SK-N-SH treated with all-trans-retinoic acid at 6 μM for 48 hours (cell line): Measurements from ENCODE around the gene CLECL1.
A peak's percentile ranks its signal among the peaks of the same experiment; 100 is the strongest.
"Not testable (repeated sequence)": the region's sequence is repeated elsewhere in the genome, so short reads cannot be mapped to it uniquely, and the experiment has no call there.

ENCODE experiments used
- ATAC-seq: fragments of 200-7000 bp; cut with Tn5 transposase; 3 replicates; pipeline ENCODE4 v1.9.1; 2020; ENCODE audit warnings: mild to moderate bottlenecking, moderate library complexity
- ARNTL ChIP-seq: fragments of 450-650 bp; formaldehyde crosslinking; IDR thresholded peaks from 2 replicates; pipeline ENCODE4 v1.5.0; 2020; ENCODE audit warnings: low read depth, mild to moderate bottlenecking, moderate library complexity, borderline replicate concordance
- BACH2 ChIP-seq: fragments of 250-450 bp; sonication (Bioruptor Pico); IDR thresholded peaks from 2 replicates; pipeline ENCODE4 v1.9.0; 2021; ENCODE audit warnings: mild to moderate bottlenecking, borderline replicate concordance
- CREB5 ChIP-seq: fragments of 250-450 bp; sonication (Bioruptor Pico); IDR thresholded peaks from 2 replicates; pipeline ENCODE4 v1.5.1; 2020; ENCODE audit warnings: low read depth, mild to moderate bottlenecking, moderate library complexity
- CSDC2 ChIP-seq: fragments of 250-450 bp; sonication (Bioruptor Pico); IDR thresholded peaks from 2 replicates; pipeline ENCODE4 v1.5.0; 2020; ENCODE audit warnings: mild to moderate bottlenecking, moderate library complexity
- CSRNP3 ChIP-seq: fragments of 250-450 bp; sonication (Bioruptor Pico); IDR thresholded peaks from 2 replicates; pipeline ENCODE4 v1.5.1; 2021; ENCODE audit warnings: mild to moderate bottlenecking, moderate library complexity
- ESRRG ChIP-seq: fragments of 250-450 bp; sonication (Bioruptor Pico); IDR thresholded peaks from 2 replicates; pipeline ENCODE4 v1.6.1; 2021; ENCODE audit warnings: mild to moderate bottlenecking
- GLIS3 ChIP-seq: fragments of 250-450 bp; sonication (Bioruptor Pico); IDR thresholded peaks from 2 replicates; pipeline ENCODE4 v1.5.0; 2020; ENCODE audit warnings: mild to moderate bottlenecking, moderate library complexity
- ISL1 ChIP-seq: fragments of 250-450 bp; sonication (Bioruptor Pico); IDR thresholded peaks from 2 replicates; pipeline ENCODE4 v2.1.2; 2022; ENCODE audit warnings: mild to moderate bottlenecking, moderate library complexity
- OSR1 ChIP-seq: fragments of 250-450 bp; sonication (Bioruptor Pico); IDR thresholded peaks from 2 replicates; pipeline ENCODE4 v1.8.0; 2022; ENCODE audit warnings: moderate library complexity, mild to moderate bottlenecking, inconsistent platforms
- PATZ1 ChIP-seq: fragments of 250-450 bp; sonication (Bioruptor Pico); IDR thresholded peaks from 2 replicates; pipeline ENCODE4 v1.8.0; 2020; ENCODE audit warnings: mild to moderate bottlenecking, moderate library complexity, borderline replicate concordance
- POU6F1 ChIP-seq: fragments of 250-450 bp; sonication (Bioruptor Pico); IDR thresholded peaks from 2 replicates; pipeline ENCODE4 v1.8.0; 2021; ENCODE audit warnings: low read depth, mild to moderate bottlenecking, moderate library complexity, borderline replicate concordance
- PPARA ChIP-seq: fragments of 250-450 bp; sonication (Bioruptor Pico); IDR thresholded peaks from 2 replicates; pipeline ENCODE4 v1.5.0; 2020; ENCODE audit warnings: mild to moderate bottlenecking, borderline replicate concordance
- RARB ChIP-seq: fragments of 250-450 bp; sonication (Bioruptor Pico); IDR thresholded peaks from 2 replicates; pipeline ENCODE4 v1.8.0; 2021; ENCODE audit warnings: mild to moderate bottlenecking, moderate library complexity
- TCF4 ChIP-seq: fragments of 250-450 bp; sonication (Bioruptor Pico); IDR thresholded peaks from 2 replicates; pipeline ENCODE4 v1.8.0; 2021; ENCODE audit warnings: mild to moderate bottlenecking, moderate library complexity, borderline replicate concordance
- TOX ChIP-seq: fragments of 250-450 bp; sonication (Bioruptor Pico); IDR thresholded peaks from 2 replicates; pipeline ENCODE4 v1.8.0; 2021; ENCODE audit warnings: mild to moderate bottlenecking, moderate library complexity, borderline replicate concordance
- TSHZ2 ChIP-seq: fragments of 250-450 bp; sonication (Bioruptor Pico); IDR thresholded peaks from 2 replicates; pipeline ENCODE4 v1.5.0; 2020; ENCODE audit warnings: mild to moderate bottlenecking, moderate library complexity
- ZC3H10 ChIP-seq: fragments of 250-450 bp; sonication (Bioruptor Pico); IDR thresholded peaks from 2 replicates; pipeline ENCODE4 v1.5.1; 2021; ENCODE audit warnings: mild to moderate bottlenecking, moderate library complexity
- ZFP3 ChIP-seq: fragments of 250-450 bp; sonication (Bioruptor Pico); IDR thresholded peaks from 2 replicates; pipeline ENCODE4 v1.5.0; 2020; ENCODE audit warnings: mild to moderate bottlenecking, moderate library complexity
- ZFP30 ChIP-seq: fragments of 450-650 bp; formaldehyde crosslinking; IDR thresholded peaks from 2 replicates; pipeline ENCODE4 v1.5.0; 2022; ENCODE audit warnings: mild to moderate bottlenecking, moderate library complexity
- ZNF565 ChIP-seq: fragments of 450-650 bp; formaldehyde crosslinking; conservative IDR thresholded peaks from 2 replicates; pipeline ENCODE4 v1.5.0; 2020; ENCODE audit warnings: low read depth, mild to moderate bottlenecking, moderate library complexity
- ZNF8 ChIP-seq: fragments of 450-650 bp; formaldehyde crosslinking; IDR thresholded peaks from 2 replicates; pipeline ENCODE4 v1.5.0; 2020; ENCODE audit warnings: mild to moderate bottlenecking, moderate library complexity

The CLECL1 gene

GRCh38 chr12:9697619-9698018 lies 35.3 kb downstream of the CLECL1 start:
- ATAC-seq, result no peak
- TF ChIP-seq TOX (CRISPR knock-in tag) (no peak), ZC3H10 (no peak)

GRCh38 chr12:9695661-9696060 lies 37.2 kb downstream of the CLECL1 start:
- ATAC-seq, result not testable (repeated sequence)

GRCh38 chr12:9695150-9695549 lies 37.7 kb downstream of the CLECL1 start:
- not testable (repeated sequence) for ATAC-seq

GRCh38 chr12:9694241-9694640 lies 38.7 kb downstream of the CLECL1 start:
- TF ChIP-seq ZNF8 (no peak), ISL1 (CRISPR knock-in tag) (no peak), ESRRG (CRISPR knock-in tag) (no peak), TCF4 (CRISPR knock-in tag) (no peak), TSHZ2 (CRISPR knock-in tag) (no peak), ZFP30 (no peak)
- TF ChIP-seq, all 23 proteins: peak for 0
- ATAC-seq, result no peak

- TF ChIP-seq ESRRG (CRISPR knock-in tag), result no peak
- ATAC-seq, result no peak
Measured at GRCh38 chr12:9692909-9693308, 40.0 kb downstream of the CLECL1 start.

- TF ChIP-seq GLIS3 (CRISPR knock-in tag) (no peak), ZNF565 (no peak), TCF4 (CRISPR knock-in tag) (no peak), TSHZ2 (CRISPR knock-in tag) (no peak), ZFP30 (no peak), PPARA (CRISPR knock-in tag) (no peak), CSDC2 (no peak), POU6F1 (no peak), OSR1 (CRISPR knock-in tag) (no peak), ARNTL (no peak), TOX (CRISPR knock-in tag) (no peak), ZC3H10 (no peak), CSRNP3 (CRISPR knock-in tag) (no peak), ZFP3 (CRISPR knock-in tag) (no peak), RARB (no peak), CREB5 (CRISPR knock-in tag) (no peak), ESRRG (CRISPR knock-in tag) (no peak), BACH2 (CRISPR knock-in tag) (no peak), ISL1 (CRISPR knock-in tag) (no peak), PATZ1 (no peak)
- TF ChIP-seq, all 23 proteins: peak for 0
- peak; percentile 45; the same call in 2 of the 3 replicates for ATAC-seq
Measured at GRCh38 chr12:9687228-9687627, 45.7 kb downstream of the CLECL1 start.
